OCI-LY1 (cell line): Measurements from ENCODE around the gene GTF2E1.

Experiments used
- EZH2 ChIP-seq: fragments of 200-600 bp; sonication (generic), shearing (Covaris generic); IDR thresholded peaks from 2 replicates; pipeline ENCODE4 v1.8.0; 2017; ENCODE audit warnings: borderline replicate concordance, mixed run types, mild to moderate bottlenecking, antibody characterized with exemption, low read length, moderate library complexity, mixed read lengths
- TF ChIP-seq, protein P1 (sequence below): fragments of 200-600 bp; sonication (generic), shearing (Covaris generic); IDR thresholded peaks from 2 replicates; pipeline ENCODE4 v1.5.1; 2017; ENCODE audit warnings: mild to moderate bottlenecking, antibody characterized with exemption, low read length, moderate library complexity, mixed read lengths

DNA sequence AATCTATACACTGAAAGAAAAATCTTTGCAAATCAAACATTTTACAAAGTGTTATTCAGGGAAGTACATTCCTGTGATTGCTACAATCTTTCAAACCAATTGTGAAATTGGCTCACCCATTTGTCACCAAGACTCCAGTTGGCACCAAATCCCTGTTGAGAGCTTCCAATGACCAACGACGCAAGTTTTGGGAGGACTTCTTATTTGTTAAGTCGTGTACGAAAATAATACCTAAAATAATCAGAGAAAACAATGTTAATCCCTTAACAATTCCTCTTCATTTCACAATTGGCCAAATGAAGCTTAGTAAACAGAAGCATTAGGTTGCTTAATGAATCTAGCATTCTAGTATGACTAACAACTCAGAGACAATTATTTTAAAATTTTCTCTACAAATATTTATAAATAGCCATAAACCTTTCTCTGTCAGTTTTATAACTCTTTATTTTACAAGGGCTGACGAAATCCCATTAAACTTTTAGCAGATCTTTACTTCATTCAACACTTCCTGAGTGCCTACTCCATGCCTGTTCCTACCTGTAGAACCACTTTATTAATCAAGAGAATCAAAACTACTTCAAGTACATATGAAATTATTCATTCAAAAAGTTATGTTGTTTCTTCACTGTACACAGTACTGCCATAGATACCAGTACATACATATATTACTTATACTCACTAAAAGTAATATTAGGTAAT is 36.5 kb upstream of the GTF2E1 start:
- TF ChIP-seq, protein P1, sequence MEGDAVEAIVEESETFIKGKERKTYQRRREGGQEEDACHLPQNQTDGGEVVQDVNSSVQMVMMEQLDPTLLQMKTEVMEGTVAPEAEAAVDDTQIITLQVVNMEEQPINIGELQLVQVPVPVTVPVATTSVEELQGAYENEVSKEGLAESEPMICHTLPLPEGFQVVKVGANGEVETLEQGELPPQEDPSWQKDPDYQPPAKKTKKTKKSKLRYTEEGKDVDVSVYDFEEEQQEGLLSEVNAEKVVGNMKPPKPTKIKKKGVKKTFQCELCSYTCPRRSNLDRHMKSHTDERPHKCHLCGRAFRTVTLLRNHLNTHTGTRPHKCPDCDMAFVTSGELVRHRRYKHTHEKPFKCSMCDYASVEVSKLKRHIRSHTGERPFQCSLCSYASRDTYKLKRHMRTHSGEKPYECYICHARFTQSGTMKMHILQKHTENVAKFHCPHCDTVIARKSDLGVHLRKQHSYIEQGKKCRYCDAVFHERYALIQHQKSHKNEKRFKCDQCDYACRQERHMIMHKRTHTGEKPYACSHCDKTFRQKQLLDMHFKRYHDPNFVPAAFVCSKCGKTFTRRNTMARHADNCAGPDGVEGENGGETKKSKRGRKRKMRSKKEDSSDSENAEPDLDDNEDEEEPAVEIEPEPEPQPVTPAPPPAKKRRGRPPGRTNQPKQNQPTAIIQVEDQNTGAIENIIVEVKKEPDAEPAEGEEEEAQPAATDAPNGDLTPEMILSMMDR, result no peak
- no peak for TF ChIP-seq EZH2
